Measurements from ENCODE around the gene HEMGN.
"Not testable (repeated sequence)": the region's sequence is repeated elsewhere in the genome, so short reads cannot be mapped to it uniquely, and the experiment has no call there.

HEMGN gene, protein sequence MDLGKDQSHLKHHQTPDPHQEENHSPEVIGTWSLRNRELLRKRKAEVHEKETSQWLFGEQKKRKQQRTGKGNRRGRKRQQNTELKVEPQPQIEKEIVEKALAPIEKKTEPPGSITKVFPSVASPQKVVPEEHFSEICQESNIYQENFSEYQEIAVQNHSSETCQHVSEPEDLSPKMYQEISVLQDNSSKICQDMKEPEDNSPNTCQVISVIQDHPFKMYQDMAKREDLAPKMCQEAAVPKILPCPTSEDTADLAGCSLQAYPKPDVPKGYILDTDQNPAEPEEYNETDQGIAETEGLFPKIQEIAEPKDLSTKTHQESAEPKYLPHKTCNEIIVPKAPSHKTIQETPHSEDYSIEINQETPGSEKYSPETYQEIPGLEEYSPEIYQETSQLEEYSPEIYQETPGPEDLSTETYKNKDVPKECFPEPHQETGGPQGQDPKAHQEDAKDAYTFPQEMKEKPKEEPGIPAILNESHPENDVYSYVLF

DNA sequence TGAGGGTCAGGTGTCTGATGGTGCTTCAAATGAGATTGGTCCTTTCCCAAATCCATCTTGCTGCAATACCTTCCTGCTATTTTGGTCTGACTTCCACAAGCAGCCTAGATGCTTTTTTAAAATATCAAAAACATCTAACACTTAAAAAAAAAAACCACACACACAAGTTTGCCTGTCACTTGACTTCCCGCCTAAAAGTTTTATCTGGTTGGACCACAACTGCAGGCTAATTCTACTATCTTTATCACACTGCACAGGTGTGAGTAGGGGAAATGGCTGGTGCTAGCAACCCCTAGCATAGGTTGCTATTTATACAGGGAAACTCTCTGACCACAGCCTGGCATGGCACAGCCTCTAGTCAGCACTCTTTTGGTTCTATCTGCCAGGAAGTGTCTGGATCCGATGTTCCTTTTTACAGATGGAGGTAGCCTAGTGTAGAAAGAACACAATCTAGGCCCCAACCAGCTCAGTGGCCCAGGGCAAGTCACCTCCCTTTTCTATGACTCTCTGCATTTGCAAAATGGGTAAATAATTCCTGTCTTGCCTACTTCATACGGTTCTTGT is at the start of gene HEMGN:
Gene HEMGN (minus strand): TSS at position 92 of the 564 bp plus-strand sequence. CDS start 36 bp downstream, at position 56.
- no peak for DNase-seq

DNA sequence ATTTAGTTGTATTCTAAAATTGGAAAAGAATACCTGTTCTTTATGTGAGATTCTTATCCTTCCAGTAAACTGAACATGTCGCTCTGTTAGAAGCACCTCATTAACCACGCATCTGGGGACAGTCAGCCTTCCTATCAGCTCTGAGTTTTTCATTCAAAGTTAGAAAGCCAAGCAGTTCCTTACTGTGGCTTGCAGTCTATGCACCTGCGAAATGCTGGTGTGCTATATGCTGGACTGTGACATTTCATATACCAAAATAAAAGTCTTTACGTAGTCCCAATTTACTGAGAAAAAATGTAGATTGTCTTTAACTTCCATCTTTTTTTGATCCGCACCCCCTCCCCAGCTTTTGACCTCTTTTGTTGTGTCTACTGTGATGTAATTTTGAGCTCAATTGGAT is 49.5 kb upstream of the HEMGN start:
- DNase-seq: no peak

DNA sequence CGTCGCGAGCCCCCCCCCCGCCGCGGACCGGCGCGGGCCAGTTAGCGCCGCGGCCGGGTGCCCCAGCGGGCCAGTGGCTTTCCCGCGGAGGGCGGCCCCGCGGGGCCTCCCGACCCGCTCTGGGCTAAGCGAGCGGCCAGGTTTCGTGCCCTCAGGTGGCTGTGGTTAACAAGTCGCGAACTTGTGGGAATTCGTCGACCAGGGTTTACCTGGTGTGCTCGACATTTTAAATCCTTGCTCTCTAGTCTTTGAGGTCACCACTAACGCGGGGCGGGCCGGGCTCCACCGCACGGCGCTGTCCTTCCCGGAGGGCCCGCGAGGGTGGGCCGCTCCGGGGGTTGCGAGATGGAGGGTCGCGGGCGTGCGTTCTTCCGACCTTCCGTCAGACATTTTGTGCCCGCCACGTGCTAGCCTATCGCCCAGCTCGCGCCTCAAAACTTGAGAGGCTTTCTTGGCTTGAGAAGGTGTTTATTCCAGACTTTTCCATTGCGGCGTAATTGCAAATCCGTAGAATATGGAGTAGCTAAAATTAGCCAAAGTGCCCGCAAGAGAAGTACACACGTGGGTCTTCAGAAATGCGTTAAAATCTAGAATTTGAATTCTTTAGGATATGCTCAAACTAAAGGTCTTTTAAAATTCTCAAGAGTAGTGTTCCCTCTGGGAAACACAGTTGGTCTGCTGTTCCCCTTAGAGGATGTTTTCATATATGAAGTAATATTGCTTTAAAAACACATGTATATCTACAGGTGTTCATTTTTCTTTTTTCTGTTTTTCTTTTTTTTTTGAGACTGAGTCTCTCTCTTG is 47.3 kb upstream of the HEMGN start:
- DNase-seq: no peak

DNA sequence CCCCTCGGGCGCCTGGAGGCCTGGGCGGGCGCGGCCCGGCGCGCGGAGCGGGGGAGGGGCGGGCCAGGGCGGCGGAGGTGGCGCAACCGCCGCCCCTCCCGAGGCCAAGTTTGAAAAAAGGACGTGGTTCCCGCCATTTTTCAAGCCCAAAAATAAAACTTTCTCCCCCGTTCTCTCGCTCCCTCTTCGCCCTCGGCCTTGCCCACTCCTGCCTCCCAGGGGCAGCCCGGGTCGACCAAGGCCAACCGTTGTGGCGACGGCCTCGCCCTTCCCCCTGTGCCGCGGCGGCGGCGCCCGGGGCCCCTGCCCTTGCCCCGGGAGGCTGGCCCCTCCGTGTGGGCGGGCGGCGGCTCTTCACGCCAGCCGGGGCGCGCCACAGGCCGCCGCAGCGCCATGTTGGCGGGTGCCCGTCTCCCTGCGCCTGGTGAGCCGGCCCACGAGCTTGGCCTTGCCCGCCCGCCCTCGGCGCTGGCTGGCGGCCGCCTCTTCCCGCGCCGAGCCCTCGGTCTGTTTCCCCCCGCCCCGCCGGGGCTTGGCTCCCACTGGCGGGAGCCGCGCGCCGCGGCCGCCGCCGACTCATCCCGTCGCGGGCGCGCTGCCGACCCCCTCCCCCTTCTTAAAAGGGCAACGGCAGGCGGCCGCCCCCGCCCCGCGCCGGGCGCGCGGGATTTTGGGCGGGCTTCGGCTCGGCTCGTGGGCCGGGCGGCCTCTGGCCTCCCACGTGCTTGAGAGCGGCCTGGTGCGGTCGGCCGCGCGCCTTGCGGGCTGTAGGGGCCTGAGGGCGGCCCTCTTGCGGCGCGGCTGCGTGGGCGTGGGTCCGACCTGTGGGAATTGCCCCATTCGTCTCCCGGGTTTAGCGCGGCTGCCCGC is 46.5 kb upstream of the HEMGN start:
- peak; percentile 36 for DNase-seq

DNA sequence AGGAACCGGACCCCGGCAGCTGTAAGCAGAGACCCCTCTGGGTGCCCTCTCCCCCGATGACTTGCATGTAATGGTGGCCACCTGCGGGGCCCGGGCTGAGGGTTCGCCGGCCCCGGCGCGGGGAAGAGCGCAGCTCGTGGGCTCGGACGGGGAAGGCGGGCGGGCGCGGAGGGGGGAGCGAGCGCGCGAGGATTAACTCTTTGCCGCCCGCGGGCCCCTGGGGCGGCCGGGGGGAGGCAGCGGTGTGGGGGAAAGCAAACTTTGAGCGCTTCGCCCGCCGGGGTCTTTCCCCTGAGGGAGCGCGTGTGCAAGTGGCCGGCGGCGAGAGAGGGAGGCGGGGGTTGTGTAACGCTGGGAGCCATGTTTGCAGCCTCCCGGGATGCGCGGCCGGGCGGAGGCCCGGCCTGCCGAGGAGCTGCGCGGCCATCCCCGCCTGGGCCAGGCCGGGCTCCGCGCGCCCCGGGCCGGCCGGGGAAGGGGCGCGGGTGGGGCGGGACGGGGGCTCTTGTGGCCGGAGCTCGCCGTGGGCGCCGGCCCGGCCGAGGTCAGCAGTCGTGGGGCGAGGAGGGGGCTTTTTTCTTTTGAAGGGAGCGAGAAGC is 45.7 kb upstream of the HEMGN start:
- DNase-seq: no peak

DNA sequence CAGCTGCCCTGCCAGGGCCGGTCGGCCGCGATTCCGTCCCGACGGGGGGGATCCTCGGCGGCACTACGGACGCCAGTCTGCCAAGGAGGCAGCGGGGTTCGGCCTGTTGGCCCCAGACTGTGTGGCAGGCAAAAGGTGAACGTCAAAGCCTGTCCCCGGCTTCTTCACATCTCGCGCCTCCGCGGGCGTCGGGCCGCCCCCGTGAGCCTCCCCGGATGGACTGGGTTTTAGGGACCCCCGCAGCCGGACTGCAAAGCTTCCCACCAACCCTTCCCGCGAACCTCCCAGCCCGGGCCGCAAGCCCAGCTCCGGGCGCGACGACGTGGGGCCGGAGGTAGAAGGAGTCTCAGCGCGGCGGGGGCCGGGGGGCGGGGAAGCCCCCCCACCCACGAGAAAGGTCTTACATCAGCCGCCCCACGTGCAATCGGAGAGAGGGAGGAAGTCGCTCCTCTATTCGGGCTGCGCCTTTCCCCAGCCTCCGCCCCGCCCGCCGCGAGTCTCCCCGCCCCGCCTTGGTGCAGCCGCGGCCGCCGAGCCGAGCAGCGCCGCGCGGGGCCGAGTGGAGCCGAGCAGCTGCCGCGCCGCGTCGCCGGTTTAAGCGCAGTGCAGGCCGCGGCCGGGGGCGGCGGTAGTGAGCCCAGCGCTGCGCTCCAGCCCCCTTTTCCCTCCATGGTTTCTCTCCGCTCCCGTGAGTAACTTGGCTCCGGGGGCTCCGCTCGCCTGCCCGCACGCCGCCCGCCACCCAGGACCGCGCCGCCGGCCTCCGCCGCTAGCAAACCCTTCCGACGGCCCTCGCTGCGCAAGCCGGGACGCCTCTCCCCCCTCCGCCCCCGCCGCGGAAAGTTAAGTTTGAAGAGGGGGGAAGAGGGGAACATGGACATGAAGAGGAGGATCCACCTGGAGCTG is 45.0 kb upstream of the HEMGN start, which contains the start of gene ANP32B:
Gene ANP32B (plus strand): TSS at position 659 of the 906 bp plus-strand sequence. CDS start 215 bp downstream, at position 874.
- peak; percentile 77 for DNase-seq

DNA sequence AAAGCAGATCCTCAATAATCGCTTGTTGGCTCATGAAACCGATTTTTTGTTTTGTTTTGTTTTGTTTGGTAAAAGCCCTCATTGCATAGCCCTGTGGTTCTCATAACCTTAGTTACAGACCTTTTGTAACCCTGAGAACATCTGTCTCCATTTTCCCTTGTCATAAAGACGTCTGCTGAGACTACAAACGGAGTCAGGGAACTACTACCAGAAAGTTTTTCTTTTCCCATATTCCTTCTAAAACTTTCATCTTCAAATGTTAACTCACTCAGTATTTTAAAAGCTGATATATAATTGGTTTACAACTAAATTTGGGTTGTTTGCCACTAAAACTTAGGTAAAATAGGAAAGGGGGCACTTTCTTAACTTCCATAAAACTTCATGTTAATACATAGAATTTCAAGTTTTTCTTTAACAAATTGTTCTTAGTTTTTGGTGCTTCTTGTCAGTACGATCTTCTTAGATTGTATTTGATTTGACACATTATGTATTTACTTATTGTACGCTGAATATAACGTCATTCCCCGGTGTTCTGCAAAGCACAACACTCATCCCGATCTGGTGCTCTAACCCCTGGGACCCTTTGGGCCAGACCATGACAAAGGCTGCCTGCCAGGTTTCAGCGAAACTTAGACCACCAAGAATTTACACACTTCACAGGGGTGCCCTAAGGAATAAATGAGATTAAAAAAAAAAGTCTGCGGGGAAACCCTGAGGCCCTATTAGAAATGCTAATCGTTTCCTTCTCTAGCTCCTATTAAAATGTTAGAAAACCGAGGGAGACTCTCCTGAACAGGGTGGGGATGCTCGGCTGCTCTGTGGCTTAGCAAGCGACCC is 44.1 kb upstream of the HEMGN start:
- DNase-seq: peak; percentile 47

DNA sequence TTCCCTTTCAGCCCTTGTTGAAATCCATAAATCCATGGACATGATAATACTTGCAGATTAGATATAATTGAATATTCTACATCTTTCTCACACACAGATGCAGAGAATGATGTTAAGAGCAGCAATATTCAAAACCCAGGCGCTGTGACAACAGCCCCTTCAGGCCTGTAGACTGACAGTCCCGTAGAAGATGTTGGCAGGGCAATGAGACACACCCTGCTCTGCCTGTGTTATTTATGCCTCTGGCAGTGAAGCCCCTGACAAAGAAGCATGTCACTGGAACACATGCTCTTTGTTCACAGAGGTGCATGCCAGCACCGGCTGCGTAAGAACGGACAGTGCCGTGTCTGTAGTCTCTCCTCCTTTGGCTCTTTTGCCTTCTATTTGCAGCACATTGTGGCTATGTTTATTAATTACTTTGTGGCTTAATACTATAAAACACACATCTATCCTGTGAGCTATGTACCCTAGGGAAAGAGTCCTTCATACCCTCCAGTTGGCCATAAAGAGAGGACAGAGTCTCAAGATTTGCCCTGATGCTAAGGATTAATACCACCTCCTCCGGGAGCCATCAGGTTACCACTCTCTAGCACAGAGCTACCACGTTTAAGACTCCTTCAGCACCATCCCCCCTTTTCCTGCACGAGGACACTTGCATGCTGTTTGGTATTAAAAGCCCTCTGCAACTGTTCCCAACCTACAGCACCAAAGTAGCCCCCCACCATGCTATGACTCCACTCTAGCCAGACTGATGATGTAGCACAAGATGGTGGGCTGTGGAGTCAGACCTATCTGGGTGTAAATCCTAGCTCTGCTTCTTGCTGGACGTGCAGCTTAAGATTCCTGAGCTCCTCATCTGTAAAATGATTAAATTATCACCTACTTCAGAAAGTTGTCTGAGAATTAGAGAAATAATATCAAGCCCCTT is 43.2 kb upstream of the HEMGN start:
- DNase-seq: no peak

DNA sequence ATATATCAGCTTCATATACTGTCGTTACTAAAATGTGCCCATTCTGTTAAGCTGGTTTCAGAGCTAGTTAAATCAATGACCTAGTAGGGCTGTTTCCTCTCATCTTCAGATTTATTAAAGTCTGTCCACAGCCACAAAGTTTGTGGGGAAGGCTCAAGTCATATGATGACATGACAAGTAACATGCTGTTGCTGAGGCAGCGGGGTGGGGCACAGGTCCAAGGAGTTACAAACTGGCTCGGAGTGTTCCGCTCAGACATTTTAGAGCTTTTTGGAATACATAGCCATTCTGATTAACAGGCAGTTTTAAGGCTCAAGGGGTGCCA is 42.5 kb upstream of the HEMGN start:
- no peak for DNase-seq

DNA sequence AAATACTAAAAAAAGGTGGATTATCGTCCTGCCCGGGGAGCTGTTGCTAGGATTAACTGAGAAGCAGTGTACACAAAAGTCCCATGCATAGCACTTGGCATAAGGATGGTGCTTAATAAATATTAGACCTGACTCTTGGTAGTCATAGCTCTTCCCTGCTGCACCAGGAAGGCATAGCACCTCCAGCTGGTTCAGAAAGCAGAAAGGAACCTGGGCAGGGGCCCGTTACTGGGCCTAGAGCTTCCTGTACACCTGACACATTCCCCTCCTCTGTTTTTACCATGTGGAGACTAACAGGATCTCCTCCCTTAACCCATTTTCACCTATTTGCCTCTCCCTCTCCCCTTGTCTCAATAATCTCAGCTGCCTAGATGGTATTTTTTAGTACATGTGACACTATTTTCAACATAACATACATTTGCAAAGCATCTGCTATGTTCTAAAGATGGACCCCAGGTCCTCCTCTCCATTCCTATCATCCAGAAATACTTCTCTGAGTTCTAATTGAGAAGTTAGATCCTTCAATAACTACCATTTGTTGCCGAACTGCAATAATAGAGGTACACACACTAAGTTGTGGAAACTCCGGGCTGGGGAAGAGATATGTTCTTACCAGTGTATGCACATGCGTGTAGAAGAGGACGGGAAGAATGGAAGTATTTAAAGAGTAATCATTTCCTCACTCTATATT is 42.0 kb upstream of the HEMGN start:
- no peak for DNase-seq

DNA sequence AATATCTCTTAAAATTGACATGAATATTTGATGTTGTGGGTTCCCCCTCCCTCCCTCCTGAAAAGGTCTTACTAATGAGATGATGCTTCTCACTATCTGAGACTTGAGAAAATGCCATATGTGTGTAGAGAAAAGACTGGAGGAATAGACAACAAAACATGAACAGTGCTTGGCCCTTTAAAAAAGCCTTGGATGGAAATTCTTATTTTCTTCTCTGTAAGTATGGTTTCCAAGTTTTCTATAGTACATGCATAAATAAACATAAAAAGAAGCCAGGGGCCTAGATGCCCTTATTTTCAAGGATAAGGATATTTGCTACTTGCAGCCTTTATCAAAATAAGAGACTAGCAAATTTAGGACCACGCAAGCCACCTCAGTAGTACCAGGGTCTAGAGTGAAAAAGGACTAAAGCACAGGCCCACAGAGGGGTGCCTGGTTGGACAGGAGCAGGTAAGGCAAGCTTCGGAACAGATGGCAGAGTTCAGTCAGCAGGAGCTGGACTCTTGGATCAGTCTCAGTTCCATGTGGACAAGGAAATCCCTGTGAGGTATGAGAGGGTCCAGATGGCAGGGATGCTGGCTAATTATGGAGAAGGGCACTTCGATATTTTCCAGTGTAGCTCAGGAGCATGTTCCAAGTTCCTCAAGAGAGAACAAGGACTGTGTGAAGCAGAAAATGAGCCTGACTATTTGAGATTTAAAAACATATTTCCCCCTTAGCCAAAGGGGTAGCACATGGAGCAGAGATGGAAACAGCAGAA is 40.6 kb upstream of the HEMGN start:
- DNase-seq: no peak

DNA sequence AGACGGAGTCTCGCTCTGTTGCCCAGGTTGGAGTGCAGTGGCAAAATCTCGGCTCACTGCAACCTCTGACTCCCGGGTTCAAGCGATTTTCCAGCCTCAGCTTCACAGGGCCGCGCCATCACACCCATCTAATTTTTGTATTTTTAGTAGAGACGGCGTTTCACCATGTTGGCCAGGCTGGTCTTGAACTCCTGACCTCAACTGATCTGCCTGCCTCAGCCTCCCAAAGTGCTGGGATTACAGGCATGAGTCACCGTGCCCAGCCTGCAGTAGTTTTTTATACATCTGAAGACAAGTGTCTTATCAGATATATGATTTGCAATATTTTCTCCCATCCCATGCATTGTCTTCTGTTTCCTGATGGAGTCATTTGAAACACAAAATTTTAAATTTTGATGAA is 38.7 kb upstream of the HEMGN start:
- not testable (repeated sequence) for DNase-seq

DNA sequence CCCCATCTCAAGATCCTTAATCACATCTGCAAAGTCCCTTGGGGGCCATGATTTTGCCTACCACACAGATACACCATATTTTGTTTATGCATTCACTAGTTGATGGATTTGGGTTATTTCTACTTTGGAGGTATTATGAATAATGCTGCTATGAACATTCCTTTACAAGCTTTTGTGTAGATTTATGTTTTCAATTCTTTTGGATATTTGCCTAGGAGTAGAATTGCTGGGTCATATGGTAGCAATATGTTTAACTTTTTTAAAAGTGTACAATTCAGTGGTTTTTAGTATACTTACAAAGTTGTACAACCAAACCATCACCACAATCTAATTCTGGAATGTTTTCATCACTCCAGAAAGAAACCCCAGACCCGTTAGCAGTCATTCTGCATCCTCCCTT is 37.4 kb upstream of the HEMGN start:
- DNase-seq: no peak

DNA sequence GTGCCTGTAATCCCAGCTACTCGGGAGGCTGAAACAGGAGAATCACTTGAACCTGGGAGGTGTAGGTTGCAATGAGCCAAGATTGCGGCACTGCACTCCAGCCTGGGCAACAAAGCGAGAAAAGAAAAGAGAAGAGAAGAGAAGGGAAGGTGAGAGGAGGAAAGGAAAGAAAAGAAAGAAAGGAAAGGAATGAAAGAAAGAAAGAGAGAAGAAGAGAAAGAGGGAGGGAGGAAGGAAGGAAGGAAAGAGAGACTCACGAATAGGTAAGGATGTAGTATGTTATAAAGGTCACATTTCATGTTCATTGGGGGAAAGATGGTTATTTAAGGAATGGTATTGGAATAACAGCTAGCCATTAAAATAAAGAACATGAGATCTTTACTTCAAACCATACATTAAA is 34.8 kb upstream of the HEMGN start:
- no peak for DNase-seq

DNA sequence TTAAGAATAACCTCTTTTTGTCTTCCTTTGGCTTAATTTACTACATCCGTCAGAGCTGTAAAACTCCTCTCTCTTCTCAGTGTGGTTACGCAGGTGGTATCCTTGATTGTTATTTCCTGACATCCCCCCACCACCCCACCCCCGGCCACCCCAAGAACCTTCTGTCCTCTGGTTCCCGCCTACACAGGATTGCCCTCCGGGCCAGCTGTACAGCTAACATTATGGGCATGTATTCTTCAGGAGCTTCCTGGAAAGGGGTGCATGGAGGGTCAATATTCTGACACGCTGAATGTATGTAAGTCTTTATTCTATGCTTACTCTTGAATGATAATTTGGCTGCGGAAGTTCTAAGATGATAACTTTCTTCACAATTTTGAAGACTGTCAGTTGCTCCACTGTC is 32.2 kb upstream of the HEMGN start:
- no peak for DNase-seq

DNA sequence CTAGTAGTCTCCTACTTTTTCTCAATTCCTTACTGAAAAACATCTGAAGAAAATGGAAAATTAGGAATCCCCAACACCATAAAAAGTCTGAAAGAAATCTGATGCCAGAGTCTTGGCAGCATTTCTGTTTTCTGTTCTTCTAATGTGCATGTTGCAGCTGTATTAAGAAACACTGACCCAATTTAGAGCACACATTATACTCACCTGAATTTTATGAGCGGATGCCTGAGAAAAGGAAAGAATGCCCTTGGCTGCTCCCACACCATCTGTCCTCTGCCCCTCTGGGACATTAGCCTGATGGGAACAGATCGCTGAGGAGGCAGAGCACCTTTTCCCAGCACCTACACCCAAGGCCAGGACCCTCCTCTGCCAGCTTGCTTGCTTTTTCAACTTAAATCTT is 31.0 kb upstream of the HEMGN start:
- DNase-seq: no peak

DNA sequence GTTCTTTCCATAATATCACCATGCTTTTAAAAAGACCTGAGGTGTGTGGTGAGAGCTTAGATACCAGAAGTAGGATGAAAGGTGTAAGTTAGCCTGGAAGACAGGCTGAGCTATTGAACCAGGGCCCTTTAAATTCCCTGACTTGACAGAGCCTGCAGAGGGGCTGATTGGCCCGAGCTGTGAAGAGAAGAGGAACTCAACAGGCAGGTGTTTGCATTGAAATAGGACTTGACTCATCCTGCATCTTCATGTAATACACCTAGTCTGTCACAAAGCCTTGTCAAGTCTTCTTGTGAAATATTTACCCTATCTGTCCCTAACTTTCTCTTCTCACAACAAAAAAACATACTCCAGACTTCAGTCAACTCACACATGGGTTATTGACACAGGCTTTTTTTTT is 28.5 kb upstream of the HEMGN start:
- DNase-seq: no peak

DNA sequence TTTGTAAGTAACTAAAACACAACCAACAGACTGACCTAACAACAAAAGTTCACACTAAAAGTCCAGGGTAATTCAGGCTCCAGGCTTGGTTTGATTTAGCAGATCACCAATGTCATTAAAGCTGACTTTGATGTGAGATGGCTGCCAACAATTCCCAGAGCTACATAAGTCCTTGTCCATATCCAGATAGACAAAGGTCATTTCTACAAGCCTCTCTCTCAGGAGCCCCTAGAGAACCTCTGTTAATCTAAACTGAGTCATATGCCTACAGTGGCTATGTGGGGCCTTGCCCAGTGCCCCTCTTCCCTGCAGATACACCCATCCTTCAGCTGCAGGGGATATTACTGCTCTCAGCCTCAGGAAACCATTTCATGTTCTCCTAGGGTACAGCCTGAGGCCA is 26.9 kb upstream of the HEMGN start:
- no peak for DNase-seq
